HuH-7.5 (cell line): ENCODE measurements around the gene PPFIA1.
"Not testable (repeated sequence)": the region's sequence is repeated elsewhere in the genome, so short reads cannot be mapped to it uniquely, and the experiment has no call there.

Experiments used
- DNase-seq: peaks from one replicate; pipeline ENCODE4 v3.0.0; 2011; ENCODE audit warnings: low spot score

Gene PPFIA1

GRCh38 chr11:70358753-70359152 is 88.3 kb downstream of the PPFIA1 start:
- DNase-seq, result no peak

GRCh38 chr11:70359451-70360205 is 89.1 kb downstream of the PPFIA1 start:
- DNase-seq, result no peak

- no peak for DNase-seq
Measured at GRCh38 chr11:70360211-70360610, 89.7 kb downstream of the PPFIA1 start.

GRCh38 chr11:70364178-70364577 is 93.7 kb downstream of the PPFIA1 start:
- DNase-seq, result no peak

GRCh38 chr11:70364745-70365543 is 94.5 kb downstream of the PPFIA1 start:
- DNase-seq, result no peak

DNA sequence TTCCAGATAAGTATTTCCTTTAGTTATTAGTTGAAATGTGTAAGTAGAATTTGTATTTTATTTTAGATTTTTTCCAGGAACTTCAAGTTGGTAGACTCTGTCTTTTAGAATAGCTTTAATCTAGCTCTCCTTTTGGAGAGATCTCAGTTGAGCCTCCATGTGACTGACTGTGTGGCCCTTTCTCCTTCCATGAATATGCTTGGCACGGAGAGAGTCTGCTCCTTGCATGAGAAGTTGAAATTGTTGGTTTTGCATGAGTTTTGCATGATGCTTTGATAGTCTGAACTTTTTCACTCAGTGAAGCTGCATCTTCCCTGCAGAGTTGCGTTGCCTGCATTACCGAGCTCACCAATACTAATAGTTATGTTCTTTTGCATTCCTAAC is 95.0 kb downstream of the PPFIA1 start:
- DNase-seq, result no peak

- no peak for DNase-seq
Measured at GRCh38 chr11:70367071-70367470, 96.6 kb downstream of the PPFIA1 start.

DNA sequence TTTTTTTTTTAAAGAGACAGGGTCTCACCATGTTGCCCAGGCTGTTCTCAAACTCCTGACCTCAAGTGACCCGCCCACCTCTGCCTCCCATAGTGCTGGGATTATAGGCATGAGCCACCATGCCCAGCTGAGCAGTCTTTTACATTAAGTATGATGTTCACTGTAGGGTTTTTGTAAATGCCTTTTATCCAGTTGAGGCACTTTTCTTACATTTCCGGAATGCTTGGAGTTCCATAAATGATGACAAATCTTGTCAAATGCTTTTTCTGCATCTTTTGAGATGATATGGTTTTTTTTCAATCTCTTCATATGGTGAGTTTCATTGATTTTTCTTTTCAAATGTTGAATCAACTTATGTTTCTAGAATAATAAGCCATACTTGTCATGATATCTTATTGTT is 98.5 kb downstream of the PPFIA1 start:
- no peak for DNase-seq

- no peak for DNase-seq
Measured at GRCh38 chr11:70371241-70371640, 100.8 kb downstream of the PPFIA1 start.

- no peak for DNase-seq
Measured at GRCh38 chr11:70372076-70372475, 101.6 kb downstream of the PPFIA1 start.

GRCh38 chr11:70376621-70377020 is 106.1 kb downstream of the PPFIA1 start:
- DNase-seq, result no peak

DNA sequence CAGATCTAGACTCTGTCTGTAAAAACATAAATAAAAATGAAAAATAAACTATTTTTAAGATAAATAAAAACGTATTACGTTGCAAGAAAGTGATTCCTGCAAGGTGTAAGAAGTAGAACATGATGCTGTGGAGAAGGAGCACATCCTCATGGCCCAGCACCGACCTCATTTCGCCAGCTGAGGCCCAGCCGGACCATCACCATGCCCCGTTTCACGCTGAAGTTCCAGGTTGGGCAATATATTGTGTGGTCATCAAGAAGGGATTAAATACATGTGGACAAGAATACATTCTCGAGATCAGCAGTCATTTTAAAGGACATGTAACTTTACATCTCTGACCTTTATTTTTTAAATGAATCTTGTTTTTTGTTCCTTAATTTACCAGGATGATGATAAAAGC is 107.2 kb downstream of the PPFIA1 start:
- no peak for DNase-seq

- no peak for DNase-seq
Measured at GRCh38 chr11:70378506-70379134, 108.1 kb downstream of the PPFIA1 start.

DNA sequence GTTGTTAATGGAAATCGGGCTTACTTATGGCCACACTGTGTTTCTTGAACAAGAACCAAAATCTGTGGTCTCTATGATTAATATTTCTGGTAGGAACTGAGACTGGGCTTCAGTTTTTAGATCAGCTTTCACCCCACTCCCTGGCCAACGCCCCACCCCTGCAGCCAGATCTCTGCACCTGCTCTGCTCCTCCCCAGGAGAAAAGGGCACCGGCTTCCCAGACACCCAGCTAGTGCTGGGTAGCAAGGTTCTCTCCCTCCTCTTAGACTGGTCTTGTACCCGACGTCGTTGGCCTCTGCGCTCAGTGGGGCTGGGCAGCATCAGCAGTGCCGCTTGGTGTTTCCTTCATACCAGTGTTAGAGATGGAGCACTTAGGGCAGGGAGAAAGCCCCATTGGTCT is 110.9 kb downstream of the PPFIA1 start:
- no peak for DNase-seq

- no peak for DNase-seq
Measured at GRCh38 chr11:70381872-70382861, 111.7 kb downstream of the PPFIA1 start.

- DNase-seq, result no peak
Measured at GRCh38 chr11:70383664-70384565, 113.4 kb downstream of the PPFIA1 start.

GRCh38 chr11:70384566-70385152 is 114.2 kb downstream of the PPFIA1 start:
- DNase-seq, result no peak

GRCh38 chr11:70387564-70387963 is 117.1 kb downstream of the PPFIA1 start:
- DNase-seq, result no peak

GRCh38 chr11:70389201-70389600 is 118.7 kb downstream of the PPFIA1 start:
- DNase-seq, result no peak

GRCh38 chr11:70390882-70391281 is 120.4 kb downstream of the PPFIA1 start:
- not testable (repeated sequence) for DNase-seq
